Stimulated activated CD8-positive, alpha-beta memory T cell treated with anti-CD3 and anti-CD28 coated beads, Interleukin-15, amount 100 ng/mL, for 24 hours (primary cell): ENCODE measurements around the gene GBF1.

Source experiments
- DNase-seq: peaks from one replicate; pipeline ENCODE4 v3.0.0-alpha.2; 2020; ENCODE audit warnings: low read depth

Gene GBF1

DNA sequence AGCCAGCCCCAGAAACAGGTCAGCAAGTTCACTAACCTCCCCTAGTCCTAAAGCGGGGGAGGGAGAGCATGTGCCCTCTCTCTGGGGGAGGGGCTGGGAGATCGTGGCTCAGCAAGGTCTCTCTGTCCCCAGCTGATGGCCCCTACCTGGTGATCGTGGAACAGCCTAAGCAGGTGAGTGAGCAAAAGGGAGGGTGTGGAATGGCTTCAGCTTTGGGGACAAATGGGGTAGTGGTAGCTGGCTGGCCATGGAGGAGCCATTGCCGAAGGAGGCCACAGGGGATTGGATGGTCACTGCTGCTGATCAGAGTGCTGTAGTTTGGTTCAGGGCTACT lies 151.0 kb downstream of the GBF1 start:
- no peak for DNase-seq

DNA sequence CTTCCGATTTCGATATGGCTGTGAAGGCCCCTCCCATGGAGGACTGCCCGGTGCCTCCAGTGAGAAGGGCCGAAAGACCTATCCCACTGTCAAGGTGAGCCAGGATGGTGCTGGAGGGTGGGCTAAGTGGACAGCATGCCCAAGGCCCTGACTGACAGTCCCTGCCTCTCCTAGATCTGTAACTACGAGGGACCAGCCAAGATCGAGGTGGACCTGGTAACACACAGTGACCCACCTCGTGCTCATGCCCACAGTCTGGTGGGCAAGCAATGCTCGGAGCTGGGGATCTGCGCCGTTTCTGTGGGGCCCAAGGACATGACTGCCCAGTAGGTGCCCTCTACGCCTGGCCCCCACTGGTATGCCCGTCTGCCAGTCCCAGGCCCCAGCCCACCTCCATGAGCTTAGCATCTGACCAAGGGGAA lies 151.4 kb downstream of the GBF1 start:
- DNase-seq, result no peak

DNA sequence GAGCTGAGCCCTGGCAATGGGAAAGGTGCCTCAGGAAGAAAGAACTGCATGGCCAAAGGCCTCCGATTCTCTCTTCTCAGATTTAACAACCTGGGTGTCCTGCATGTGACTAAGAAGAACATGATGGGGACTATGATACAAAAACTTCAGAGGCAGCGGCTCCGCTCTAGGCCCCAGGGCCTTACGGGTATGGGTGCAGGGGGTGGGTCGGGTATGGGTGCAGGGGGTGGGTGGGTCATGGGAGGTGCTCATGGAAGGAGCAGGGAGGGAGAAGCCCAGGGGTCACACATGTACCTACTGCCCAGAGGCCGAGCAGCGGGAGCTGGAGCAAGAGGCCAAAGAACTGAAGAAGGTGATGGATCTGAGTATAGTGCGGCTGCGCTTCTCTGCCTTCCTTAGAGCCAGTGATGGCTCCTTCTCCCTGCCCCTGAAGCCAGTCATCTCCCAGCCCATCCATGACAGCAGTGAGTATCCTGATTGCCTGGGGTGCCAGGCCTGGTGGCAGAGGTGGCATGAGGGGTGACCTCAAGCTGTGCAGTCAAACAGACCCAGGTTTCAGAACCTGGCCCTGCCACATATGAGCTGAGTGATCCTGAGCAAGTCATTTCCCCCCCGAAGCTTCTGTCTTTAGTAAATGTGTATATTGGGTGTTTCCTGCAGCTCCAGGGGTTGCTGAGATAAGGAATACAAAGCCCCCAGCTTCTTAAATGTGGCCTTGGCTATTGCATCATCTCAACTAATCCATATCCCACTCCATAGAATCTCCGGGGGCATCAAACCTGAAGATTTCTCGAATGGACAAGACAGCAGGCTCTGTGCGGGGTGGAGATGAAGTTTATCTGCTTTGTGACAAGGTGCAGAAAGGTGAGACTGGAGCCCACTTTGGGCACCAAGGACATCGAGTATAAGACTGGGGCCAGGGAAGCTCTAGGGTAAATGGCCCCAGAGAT lies 152.2 kb downstream of the GBF1 start:
- DNase-seq, result no peak

DNA sequence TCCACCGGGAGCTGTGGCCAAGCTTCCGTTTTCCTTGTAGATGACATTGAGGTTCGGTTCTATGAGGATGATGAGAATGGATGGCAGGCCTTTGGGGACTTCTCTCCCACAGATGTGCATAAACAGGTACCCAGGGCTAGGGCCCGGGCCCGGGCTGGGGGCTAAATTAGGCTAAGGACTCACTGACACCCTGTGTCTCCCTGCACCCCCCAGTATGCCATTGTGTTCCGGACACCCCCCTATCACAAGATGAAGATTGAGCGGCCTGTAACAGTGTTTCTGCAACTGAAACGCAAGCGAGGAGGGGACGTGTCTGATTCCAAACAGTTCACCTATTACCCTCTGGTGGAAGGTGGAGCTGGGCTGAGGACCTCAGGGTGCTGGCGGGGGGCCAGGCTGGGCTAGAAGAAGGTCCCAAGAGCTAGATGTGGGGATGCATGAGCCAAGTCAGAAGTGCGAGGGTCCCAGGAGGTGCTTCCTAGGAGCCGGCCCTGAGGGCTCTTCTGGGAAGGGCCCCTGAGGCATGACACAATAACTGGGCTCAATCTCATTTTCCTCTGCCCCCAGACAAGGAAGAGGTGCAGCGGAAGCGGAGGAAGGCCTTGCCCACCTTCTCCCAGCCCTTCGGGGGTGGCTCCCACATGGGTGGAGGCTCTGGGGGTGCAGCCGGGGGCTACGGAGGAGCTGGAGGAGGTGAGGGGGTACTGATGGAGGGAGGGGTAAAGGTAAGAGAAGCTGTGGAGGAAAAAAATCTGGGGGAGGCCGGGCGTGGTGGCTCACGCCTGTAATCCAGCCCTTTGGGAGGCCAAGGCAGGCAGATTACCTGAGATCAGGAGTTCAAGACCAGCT lies 153.1 kb downstream of the GBF1 start:
- no peak for DNase-seq

DNA sequence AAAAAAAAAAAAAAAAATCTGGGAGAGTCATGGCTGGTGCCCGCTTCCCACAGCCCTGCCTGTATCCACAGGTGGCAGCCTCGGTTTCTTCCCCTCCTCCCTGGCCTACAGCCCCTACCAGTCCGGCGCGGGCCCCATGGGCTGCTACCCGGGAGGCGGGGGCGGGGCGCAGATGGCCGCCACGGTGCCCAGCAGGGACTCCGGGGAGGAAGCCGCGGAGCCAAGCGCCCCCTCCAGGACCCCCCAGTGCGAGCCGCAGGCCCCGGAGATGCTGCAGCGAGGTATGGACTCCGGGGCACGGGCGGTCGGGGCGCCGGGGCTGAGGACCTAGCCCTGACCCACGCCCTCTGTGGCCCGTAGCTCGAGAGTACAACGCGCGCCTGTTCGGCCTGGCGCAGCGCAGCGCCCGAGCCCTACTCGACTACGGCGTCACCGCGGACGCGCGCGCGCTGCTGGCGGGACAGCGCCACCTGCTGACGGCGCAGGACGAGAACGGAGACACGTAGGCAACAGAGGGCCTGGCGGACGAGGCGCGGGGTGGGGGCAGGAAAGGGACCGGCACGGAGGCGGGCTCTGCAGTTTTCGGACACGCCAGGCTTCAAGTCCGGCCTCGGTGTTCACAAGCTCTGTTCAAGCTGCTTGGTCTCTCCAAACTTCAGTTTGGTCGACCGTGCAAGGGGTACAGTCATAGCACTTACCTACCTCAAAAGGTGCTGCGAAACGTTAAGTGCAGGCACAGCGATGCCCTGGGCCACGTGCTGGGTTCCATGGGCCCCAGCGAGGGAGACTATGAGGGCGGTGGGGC lies 154.1 kb downstream of the GBF1 start:
- DNase-seq, result peak; percentile 83

DNA sequence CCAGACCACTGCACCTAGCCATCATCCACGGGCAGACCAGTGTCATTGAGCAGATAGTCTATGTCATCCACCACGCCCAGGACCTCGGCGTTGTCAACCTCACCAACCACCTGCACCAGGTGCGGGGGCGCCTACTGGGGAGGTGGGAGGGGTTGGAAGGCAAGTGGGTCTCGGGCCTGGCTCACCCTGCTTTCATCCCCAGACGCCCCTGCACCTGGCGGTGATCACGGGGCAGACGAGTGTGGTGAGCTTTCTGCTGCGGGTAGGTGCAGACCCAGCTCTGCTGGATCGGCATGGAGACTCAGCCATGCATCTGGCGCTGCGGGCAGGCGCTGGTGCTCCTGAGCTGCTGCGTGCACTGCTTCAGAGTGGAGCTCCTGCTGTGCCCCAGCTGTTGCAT lies 154.7 kb downstream of the GBF1 start:
- DNase-seq, result no peak

DNA sequence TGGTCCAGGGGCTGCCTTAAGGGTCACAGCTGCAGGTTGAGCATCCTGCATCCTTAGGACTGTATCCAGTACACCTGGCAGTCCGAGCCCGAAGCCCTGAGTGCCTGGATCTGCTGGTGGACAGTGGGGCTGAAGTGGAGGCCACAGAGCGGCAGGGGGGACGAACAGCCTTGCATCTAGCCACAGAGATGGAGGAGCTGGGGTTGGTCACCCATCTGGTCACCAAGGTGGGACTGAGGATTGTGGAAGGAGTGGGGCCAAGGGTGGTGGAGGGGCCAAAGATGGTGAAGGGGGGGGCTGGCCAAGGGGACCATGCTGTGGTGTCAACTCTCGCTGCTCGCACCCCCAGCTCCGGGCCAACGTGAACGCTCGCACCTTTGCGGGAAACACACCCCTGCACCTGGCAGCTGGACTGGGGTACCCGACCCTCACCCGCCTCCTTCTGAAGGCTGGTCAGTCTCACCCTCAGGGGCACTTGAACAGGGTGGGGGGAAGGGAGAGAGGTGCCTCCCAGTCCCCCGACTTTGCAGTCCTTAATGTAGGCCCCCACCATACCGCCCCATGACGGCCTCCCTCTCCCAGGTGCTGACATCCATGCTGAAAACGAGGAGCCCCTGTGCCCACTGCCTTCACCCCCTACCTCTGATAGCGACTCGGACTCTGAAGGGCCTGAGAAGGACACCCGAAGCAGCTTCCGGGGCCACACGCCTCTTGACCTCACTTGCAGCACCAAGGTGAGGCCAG lies 155.4 kb downstream of the GBF1 start:
- no peak for DNase-seq

DNA sequence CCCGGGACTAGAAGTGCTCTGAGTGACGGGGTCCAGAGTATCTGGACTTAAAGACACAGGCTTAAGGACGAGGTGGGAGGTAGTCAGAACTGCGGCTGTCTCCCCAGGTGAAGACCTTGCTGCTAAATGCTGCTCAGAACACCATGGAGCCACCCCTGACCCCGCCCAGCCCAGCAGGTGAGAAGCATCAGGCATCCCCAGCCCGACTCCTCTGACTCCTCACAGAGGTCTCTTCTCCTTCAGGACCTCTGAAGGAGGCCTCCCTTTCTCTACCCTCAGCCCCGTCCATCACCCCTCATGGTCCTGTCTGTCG lies 156.0 kb downstream of the GBF1 start:
- DNase-seq, result no peak

DNA sequence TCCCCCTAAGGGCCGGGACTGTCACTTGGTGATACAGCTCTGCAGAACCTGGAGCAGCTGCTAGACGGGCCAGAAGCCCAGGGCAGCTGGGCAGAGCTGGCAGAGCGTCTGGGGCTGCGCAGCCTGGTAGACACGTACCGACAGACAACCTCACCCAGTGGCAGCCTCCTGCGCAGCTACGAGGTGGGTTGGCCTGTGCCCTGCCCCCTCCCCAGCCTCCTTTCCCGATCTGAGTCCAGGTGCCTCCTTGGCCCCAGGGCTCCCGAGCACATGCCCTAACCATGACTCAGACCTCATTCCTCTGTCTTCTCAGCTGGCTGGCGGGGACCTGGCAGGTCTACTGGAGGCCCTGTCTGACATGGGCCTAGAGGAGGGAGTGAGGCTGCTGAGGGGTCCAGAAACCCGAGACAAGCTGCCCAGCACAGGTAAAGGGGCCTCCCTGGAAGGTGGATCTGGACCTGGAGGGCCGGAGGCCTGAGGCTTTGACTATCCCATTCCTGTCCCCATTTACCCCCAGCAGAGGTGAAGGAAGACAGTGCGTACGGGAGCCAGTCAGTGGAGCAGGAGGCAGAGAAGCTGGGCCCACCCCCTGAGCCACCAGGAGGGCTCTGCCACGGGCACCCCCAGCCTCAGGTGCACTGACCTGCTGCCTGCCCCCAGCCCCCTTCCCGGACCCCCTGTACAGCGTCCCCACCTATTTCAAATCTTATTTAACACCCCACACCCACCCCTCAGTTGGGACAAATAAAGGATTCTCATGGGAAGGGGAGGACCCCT lies 156.6 kb downstream of the GBF1 start:
- DNase-seq, result no peak

DNA sequence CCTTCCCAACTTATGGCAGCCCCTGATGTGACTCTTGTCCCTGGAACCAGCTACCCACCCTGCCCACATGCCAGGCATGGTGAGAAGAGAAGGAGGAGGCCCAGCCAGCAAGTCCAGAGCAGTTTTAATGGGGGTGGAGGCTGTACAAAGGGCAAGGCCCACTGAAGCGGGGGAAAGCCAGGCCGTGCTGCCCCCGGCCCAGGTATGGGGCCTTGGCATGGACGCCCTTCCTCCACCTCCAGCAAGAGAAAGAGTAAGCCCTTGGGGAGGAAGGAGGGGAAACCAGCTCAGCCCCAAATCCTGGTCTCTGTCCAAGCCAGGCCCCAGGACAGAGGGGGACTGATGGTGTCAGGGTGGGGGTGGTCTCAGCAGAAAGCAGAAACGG lies 157.2 kb downstream of the GBF1 start:
- DNase-seq, result no peak

DNA sequence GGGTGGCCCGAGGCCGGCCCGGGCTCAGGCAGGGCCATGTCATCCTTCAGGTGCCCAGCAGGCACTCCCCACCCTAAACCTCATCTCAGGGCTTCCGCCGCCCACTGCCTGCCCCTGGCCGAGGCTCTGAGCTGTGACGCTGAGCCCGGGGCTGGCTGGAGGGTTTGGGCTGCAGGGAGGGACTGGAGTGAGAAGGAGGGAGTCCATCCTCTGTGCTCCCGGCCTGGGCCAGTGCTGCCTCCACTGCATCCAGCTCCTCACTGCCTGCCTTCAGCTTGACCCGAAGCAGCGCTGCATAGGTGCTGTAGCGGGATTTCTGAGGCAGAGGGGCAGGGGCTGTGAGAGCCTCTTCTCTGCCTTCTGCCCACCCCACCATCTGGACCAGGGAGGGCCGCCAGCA lies 157.8 kb downstream of the GBF1 start:
- no peak for DNase-seq

DNA sequence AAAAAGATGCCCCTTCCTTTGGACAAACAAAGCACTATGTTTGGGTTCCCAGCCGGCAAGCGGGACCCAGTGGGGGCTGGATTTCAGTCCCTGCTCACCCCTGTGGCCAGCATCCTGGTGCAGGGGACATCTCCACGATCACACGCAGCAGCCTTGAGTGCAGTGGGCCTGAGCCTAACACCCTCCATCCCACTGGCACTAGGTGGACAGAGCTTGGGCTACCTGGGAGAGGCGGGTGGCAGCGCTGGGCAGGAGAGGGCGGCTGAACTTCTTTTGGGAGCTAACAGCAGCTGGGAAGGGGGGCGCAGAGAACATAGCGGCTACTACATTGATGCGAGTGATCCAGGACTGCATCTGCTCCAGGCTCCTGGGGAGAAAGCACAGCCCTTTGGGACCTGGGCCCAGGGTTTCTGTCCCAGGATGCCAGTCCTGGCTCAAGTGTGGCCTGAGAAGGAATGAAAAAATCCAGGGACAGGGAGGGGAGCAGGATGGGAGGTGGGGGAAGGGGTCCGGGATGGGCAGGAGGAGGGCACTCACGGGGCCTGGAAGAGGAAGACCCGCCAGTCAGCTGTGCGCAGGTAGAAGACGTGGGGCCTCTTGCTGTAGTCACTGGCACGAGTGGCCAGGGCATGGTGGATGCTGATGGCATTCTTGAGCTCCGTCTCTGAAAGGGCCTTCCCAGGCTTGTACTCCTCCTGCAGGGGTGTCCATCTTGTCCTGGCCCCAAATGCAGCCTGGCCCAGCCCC lies 159.2 kb downstream of the GBF1 start:
- DNase-seq, result no peak

DNA sequence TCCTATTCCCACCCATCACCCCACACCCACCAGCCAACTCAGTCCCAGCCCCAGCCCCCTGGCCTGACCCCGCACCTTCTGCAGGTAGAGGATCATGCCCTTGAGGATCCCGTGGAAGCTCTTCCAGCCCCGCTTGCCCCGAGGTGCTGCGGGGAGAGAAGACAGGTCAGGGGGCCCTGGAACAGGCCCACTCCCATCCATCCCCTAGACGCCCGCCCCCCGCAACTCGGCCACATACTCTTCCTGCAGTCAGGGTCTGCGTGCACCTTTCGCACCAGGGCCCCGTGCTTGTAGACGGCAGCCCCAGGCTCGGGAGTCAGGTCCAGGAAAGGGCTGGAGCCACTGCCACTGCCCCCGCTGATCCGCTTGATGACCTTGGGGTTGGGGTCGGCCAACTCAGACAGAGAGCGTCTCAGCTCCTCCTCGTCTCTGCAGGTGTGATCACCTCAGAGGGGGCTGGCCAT lies 159.8 kb downstream of the GBF1 start:
- no peak for DNase-seq

DNA sequence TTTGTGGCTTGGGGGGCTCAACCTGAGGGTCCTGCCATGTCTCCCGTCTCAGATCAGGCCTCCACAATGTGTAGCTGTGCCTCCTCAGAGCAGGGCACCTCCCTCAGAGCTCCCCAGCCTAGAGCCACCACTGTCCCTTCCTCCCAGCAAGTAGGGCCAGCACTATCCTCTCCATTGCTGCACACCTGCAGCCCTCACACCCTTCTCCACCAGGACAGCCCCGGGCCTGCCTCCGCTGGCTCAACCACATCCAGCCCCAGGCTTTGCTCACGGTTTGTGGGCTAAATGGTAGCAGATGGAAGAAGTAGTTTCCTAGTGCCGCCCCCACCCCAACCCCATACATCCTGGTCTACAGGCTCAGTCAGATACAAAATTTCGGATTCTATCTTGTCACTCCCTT lies 160.3 kb downstream of the GBF1 start:
- no peak for DNase-seq

DNA sequence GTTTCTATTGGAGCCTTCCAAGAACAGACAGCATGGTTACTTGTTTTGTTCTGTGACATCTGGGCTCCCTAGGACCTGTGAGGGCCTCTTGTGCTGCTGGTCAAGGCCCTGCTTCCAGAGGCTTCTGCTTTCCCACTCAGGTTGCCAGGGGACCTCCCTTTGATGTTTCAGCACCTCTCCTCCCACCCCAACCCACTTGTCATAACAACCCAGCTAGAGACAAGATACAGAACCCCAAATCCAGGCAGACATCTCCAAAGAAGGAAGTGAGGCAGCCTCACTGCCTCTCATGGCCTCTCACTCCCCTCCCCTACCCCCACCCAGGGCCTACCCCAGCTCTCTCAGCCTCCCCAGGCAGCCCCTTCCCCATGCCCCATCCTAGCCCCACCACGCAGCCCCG lies 161.5 kb downstream of the GBF1 start:
- DNase-seq, result no peak

DNA sequence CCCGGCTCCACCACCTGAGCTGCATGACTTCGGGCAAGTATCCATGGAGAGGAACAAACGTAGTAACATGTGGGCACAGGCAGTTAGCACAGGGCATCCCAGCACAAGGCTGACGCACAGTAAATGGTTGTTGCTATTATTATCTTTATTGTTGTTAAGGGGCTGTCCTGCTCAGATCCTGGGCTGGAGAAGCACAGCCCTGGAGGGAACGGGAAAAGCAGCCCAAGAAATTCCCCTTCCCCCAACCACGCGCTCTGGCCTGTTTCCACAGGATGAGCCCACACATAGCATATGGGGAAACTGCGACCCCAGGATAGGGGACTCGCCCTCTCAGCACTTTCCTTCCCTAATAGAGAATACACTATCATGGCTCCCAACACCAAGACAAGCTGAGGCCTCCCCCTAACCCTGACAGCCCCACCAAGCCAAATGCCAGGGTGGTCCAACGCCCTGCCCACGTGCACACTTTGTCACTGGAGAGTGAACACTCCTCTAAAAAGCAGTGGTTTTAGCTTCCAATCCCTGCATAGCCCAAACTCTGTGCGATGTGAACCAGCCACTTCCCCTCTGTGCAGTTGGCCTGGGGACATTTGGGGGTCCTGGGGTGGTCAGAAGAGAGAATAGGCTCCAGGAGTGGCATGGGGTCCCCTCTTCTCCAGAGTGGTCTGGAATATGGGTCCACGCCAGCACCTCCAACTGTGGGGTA lies 162.2 kb downstream of the GBF1 start:
- DNase-seq, result no peak

DNA sequence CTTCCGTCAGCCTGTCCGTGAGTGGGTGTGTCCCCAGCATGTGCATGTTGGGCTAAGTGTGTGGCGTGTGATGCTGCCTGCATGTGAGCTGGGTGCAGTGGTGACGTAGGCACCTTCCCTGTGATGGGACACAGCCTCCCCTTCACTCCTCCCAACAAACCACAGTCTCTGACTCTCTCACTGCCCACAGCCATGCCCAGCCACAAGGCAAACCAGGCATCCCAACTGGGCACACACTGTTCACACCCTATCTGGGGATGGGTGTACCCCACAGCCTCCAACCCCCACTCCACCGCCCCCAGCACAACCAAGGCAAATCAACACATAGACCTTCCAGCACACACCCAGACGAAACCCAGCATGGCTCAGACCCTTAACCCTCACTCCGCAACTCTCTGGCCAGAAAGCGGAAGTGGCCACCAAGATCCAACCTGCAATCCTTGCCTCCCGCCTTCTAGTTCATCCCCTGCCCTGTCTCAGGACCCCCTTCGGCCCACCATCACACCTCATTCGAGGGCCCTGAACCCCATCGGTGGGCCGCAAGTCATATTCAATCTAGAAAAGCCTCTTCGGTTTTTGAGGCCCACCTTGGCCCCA lies 162.9 kb downstream of the GBF1 start:
- no peak for DNase-seq

DNA sequence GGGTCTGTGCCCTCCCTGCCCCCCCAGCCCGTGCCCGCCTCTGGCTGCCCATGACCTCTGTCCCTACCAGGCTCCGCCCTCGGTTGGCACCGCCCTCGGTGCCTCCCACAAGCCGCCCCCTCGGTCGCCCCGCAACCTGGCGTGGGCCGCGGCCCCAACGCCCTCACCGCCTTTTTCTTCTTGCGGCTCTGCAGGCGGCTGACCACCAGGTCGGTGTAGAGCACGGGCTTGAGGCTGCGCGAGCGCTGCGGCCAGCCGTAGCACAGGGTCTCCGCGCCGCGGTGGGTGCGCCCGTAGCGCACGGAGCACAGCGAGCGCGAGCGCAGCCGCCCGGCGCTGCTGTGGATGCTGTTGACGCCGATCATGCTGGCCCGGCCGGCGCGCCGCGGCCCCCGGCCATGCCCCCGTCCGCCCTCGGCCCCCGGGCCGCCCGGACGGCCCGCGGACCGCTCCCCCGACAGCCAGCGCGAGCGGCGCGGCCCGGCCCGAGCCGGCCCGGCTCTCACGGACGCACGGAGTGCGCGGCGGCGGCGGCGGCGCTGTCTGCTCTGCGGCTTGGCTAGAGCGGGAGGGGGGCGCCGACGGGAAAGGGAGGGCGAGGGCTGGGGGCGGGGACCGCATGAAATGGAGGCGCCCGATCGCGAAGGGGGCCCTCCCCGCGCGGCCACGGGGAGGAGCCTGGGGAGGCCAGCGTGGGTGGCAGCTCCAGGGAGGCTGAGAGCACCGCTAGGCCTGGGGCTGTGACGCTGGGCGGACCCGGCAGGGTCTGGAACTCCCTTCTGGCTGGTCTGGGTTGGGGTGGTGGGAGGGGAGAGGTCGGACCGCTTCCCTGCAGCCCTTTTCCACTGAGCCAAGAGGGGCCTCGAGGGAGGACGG lies 163.6 kb downstream of the GBF1 start:
- peak; percentile 52 for DNase-seq
